Liver (tissue), 9 donors: ENCODE measurements around the gene ZNF71. TPM values are rescaled to one million over a fixed set of nuclear protein-coding genes. Genes with fewer than 3 reads are reported as not detected.

Experiments used
- DNase-seq: peaks from one replicate; pipeline ENCODE4 v3.0.0-alpha.2; 2017; ENCODE audit warnings: low spot score
- H3K27ac ChIP-seq, 2 donors: one replicate each; pipeline ENCODE4 v1.7.0; 2013; ENCODE audit warnings: inconsistent platforms in 2 of 2, low read length in 2 of 2, control low read depth in 1 of 2, low read depth in 1 of 2, mild to moderate bottlenecking in 1 of 2
- H3K27me3 ChIP-seq, 4 donors: one replicate each; pipeline versions ENCODE4 v1.6.1 to v1.7.0; 2013; ENCODE audit warnings: low read length in 3 of 4, inconsistent platforms in 1 of 4, mild to moderate bottlenecking in 1 of 4, moderate library complexity in 1 of 4; ENCODE audit not compliant: control insufficient read depth in 4 of 4, insufficient read depth in 4 of 4
- H3K36me3 ChIP-seq, 4 donors: one replicate each; pipeline versions ENCODE4 v1.6.1 to v1.7.0; 2013; ENCODE audit warnings: low read length in 3 of 4, mild to moderate bottlenecking in 3 of 4, low read depth in 1 of 4, moderate library complexity in 1 of 4; ENCODE audit not compliant: control insufficient read depth in 4 of 4, insufficient read depth in 3 of 4
- H3K4me1 ChIP-seq, 4 donors: one replicate each; pipeline versions ENCODE4 v1.6.1 to v1.7.0; 2013; ENCODE audit warnings: low read length in 3 of 4, mild to moderate bottlenecking in 3 of 4, moderate library complexity in 1 of 4; ENCODE audit not compliant: control insufficient read depth in 4 of 4, insufficient read depth in 4 of 4
- H3K4me3 ChIP-seq, 3 donors: one replicate each; pipeline versions ENCODE4 v1.6.1 to v1.7.0; 2013; ENCODE audit warnings: low read length in 3 of 3, control low read depth in 1 of 3, low read depth in 1 of 3, mild to moderate bottlenecking in 1 of 3
- H3K9ac ChIP-seq, 2 donors: one replicate each; pipeline ENCODE4 v1.7.0; 2013; ENCODE audit warnings: low read length in 2 of 2, mild to moderate bottlenecking in 2 of 2, moderate library complexity in 2 of 2, control low read depth in 1 of 2, low read depth in 1 of 2
- H3K9me3 ChIP-seq, 4 donors: one replicate each; pipeline versions ENCODE4 v1.6.1 to v1.7.0; 2013; ENCODE audit warnings: low read length in 3 of 4; ENCODE audit not compliant: control insufficient read depth in 4 of 4
- EGR1 ChIP-seq, 2 donors: IDR thresholded peaks; 2 replicates each; pipeline ENCODE4 v1.6.1; 2016 to 2018; ENCODE audit warnings: antibody characterized with exemption in 2 of 2, low read depth in 2 of 2
- FOXA1 ChIP-seq: IDR thresholded peaks from 2 replicates; pipeline ENCODE4 v1.6.1; 2016; ENCODE audit warnings: antibody characterized with exemption
- FOXA2 ChIP-seq: IDR thresholded peaks from 2 replicates; pipeline ENCODE4 v1.6.1; 2016; ENCODE audit warnings: antibody characterized with exemption
- GABPA ChIP-seq, 2 donors: IDR thresholded peaks in 1 of 2; conservative IDR thresholded peaks in 1 of 2; 2 replicates each; pipeline ENCODE4 v1.6.1; 2016; ENCODE audit warnings: antibody characterized with exemption in 2 of 2, mild to moderate bottlenecking in 1 of 2, moderate library complexity in 1 of 2
- HNF4A ChIP-seq, 2 donors: conservative IDR thresholded peaks; 2 replicates each; pipeline ENCODE4 v1.6.1; 2016; ENCODE audit warnings: antibody characterized with exemption in 2 of 2, mild to moderate bottlenecking in 2 of 2
- HNF4G ChIP-seq: IDR thresholded peaks from 2 replicates; pipeline ENCODE4 v1.6.1; 2016; ENCODE audit warnings: antibody characterized with exemption
- JUND ChIP-seq, 2 donors: IDR thresholded peaks; 2 replicates each; pipeline ENCODE4 v1.6.1; 2016; ENCODE audit warnings: antibody characterized with exemption in 2 of 2
- NR2F2 ChIP-seq: IDR thresholded peaks from 2 replicates; pipeline ENCODE4 v1.6.1; 2016; ENCODE audit warnings: antibody characterized with exemption
- RAD21 ChIP-seq, 2 donors: IDR thresholded peaks; 2 replicates each; pipeline ENCODE4 v1.6.1; 2016; ENCODE audit warnings: antibody characterized with exemption in 2 of 2, mild to moderate bottlenecking in 2 of 2
- RXRA ChIP-seq, 2 donors: IDR thresholded peaks; 2 replicates each; pipeline ENCODE4 v1.6.1; 2017 to 2018; ENCODE audit warnings: antibody characterized with exemption in 2 of 2, mild to moderate bottlenecking in 1 of 2
- TAF1 ChIP-seq: conservative IDR thresholded peaks from 2 replicates; pipeline ENCODE4 v1.6.1; 2016; ENCODE audit warnings: antibody characterized with exemption, mild to moderate bottlenecking
- YY1 ChIP-seq: IDR thresholded peaks from 2 replicates; pipeline ENCODE4 v1.6.1; 2016; ENCODE audit warnings: antibody characterized with exemption, mild to moderate bottlenecking
- WGBS: extraction: QIAGEN DNeasy Blood & Tissue Kit; methylation state at CpG from one replicate; pipeline ENCODE4 v1.1.7; 2013; 5-methylcytosine and 5-hydroxymethylcytosine counted together
- polyA plus RNA-seq, 2 donors: library from polyadenylated mRNA; stranded (reverse) in 1 of 2; unstranded in 1 of 2; fragments of 200-250 nt in 1 of 2; fragments of >200 nt in 1 of 2; fragmentation: Nextera tagmentation in 1 of 2; extraction: Ambion mirVana in 1 of 2; gene quantifications; one replicate each; pipeline versions ENCODE4 v1.2.1 to v1.2.3, GENCODE V29; 2013 to 2015
- total RNA-seq, 2 donors: library from RNA; depleted of rRNA; stranded (reverse); fragments of >200 nt; gene quantifications; one replicate each; pipeline ENCODE4 v1.2.3, GENCODE V29; 2014
- TF ChIP-seq, protein P1 (sequence below): IDR thresholded peaks from 2 replicates; pipeline ENCODE4 v1.6.1; 2016; ENCODE audit warnings: antibody characterized with exemption
- TF ChIP-seq, protein P2 (sequence below): IDR thresholded peaks from 2 replicates; pipeline ENCODE4 v1.6.1; 2016; ENCODE audit warnings: antibody characterized with exemption, mild to moderate bottlenecking
- TF ChIP-seq, protein P3 (sequence below): fragments of 150-350 bp; IDR thresholded peaks from 2 replicates; pipeline ENCODE4 v1.5.1; 2017; ENCODE audit warnings: improper control_type of control experiment, low read depth, low read length; ENCODE audit not compliant: missing input control
- TF ChIP-seq, protein P4 (sequence below): IDR thresholded peaks from 2 replicates; pipeline ENCODE4 v1.6.1; 2016; ENCODE audit warnings: antibody characterized with exemption
- TF ChIP-seq, protein P5 (sequence below): IDR thresholded peaks from 2 replicates; pipeline ENCODE4 v1.6.1; 2016; ENCODE audit warnings: antibody characterized with exemption
- donor health status: healthy.
- donor health status: healthy.
- donor health status: healthy.
- donor health status: healthy.
- donor health status: healthy.

Gene ZNF71
- total and polyA plus RNA-seq, 4 donors = 0.46 to 3.4 (median 1.8) TPM

DNA sequence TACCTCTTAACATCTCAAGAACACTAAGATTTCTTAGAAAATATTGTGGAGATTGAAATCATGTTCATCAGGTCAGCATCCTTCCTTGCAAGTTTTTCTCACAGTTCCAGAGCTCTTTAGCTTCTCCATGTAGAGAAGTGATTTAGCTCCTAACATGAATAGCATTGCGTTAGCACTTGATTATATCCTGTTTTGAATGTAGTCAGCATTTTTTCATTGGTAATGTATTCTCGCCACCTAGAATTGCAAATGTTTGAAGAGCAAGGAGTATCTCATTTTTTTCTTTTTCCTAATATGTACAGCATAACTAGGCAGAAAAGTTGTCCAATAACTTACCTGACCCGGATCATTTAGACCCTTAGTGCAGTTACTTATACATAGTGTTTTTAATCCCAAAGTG, 21.2 kb upstream of the ZNF71 start (continued):
- TF ChIP-seq, protein P1, sequence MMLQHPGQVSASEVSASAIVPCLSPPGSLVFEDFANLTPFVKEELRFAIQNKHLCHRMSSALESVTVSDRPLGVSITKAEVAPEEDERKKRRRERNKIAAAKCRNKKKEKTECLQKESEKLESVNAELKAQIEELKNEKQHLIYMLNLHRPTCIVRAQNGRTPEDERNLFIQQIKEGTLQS = no peak
- no peak for TF ChIP-seq FOXA1

DNA sequence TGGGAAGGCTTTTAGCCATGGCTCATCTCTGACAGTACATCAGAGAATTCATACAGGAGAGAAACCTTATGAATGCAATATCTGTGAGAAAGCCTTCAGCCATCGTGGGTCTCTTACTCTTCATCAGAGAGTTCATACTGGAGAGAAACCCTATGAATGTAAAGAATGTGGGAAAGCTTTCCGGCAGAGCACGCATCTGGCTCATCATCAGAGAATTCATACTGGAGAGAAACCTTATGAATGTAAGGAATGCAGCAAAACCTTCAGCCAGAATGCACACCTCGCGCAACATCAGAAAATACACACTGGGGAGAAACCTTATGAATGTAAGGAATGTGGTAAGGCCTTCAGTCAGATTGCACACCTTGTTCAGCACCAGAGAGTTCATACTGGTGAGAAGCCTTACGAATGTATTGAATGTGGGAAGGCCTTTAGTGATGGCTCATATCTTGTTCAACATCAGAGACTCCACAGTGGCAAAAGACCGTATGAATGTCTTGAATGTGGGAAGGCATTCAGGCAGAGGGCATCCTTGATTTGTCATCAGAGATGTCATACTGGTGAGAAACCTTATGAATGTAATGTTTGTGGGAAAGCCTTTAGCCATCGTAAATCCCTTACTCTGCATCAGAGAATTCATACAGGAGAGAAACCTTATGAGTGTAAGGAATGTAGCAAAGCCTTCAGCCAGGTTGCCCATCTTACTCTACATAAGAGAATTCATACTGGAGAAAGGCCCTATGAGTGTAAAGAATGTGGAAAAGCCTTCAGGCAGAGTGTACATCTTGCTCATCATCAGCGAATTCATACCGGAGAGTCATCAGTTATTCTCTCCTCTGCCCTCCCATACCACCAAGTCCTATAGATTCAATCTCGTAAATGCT, 17.1 kb upstream of the ZNF71 start:
- WGBS = 98% methylated on average over 11 of the region's 11 CpGs
- H3K4me3 ChIP-seq = peak overlapping the region in 2 of 3 donors; percentile 59 to 83
- no peak overlapping the region for H3K27ac ChIP-seq
- no peaks in the 10 kb centered on the region for H3K27me3 ChIP-seq
- no peak overlapping the region for H3K9ac ChIP-seq
- peaks cover 47 to 100% (median 81%) of the 10 kb centered on the region in 4 donors for H3K9me3 ChIP-seq
- H3K4me1 ChIP-seq = no peaks in the 10 kb centered on the region
- H3K36me3 ChIP-seq = peaks cover 8 to 48% (median 46%) of the 10 kb centered on the region in 4 donors
- DNase-seq = no peak
- no peak for TF ChIP-seq GABPA (IDR thresholded peaks at IDR 0.05 in 1 of 2, conservative IDR thresholded peaks at IDR 0.05 in 1 of 2)
- no peak for TF ChIP-seq JUND (IDR thresholded peaks at IDR 0.05)
- TF ChIP-seq, protein P2, sequence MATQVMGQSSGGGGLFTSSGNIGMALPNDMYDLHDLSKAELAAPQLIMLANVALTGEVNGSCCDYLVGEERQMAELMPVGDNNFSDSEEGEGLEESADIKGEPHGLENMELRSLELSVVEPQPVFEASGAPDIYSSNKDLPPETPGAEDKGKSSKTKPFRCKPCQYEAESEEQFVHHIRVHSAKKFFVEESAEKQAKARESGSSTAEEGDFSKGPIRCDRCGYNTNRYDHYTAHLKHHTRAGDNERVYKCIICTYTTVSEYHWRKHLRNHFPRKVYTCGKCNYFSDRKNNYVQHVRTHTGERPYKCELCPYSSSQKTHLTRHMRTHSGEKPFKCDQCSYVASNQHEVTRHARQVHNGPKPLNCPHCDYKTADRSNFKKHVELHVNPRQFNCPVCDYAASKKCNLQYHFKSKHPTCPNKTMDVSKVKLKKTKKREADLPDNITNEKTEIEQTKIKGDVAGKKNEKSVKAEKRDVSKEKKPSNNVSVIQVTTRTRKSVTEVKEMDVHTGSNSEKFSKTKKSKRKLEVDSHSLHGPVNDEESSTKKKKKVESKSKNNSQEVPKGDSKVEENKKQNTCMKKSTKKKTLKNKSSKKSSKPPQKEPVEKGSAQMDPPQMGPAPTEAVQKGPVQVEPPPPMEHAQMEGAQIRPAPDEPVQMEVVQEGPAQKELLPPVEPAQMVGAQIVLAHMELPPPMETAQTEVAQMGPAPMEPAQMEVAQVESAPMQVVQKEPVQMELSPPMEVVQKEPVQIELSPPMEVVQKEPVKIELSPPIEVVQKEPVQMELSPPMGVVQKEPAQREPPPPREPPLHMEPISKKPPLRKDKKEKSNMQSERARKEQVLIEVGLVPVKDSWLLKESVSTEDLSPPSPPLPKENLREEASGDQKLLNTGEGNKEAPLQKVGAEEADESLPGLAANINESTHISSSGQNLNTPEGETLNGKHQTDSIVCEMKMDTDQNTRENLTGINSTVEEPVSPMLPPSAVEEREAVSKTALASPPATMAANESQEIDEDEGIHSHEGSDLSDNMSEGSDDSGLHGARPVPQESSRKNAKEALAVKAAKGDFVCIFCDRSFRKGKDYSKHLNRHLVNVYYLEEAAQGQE = no peak
- TF ChIP-seq, protein P3, sequence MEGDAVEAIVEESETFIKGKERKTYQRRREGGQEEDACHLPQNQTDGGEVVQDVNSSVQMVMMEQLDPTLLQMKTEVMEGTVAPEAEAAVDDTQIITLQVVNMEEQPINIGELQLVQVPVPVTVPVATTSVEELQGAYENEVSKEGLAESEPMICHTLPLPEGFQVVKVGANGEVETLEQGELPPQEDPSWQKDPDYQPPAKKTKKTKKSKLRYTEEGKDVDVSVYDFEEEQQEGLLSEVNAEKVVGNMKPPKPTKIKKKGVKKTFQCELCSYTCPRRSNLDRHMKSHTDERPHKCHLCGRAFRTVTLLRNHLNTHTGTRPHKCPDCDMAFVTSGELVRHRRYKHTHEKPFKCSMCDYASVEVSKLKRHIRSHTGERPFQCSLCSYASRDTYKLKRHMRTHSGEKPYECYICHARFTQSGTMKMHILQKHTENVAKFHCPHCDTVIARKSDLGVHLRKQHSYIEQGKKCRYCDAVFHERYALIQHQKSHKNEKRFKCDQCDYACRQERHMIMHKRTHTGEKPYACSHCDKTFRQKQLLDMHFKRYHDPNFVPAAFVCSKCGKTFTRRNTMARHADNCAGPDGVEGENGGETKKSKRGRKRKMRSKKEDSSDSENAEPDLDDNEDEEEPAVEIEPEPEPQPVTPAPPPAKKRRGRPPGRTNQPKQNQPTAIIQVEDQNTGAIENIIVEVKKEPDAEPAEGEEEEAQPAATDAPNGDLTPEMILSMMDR = no peak

DNA sequence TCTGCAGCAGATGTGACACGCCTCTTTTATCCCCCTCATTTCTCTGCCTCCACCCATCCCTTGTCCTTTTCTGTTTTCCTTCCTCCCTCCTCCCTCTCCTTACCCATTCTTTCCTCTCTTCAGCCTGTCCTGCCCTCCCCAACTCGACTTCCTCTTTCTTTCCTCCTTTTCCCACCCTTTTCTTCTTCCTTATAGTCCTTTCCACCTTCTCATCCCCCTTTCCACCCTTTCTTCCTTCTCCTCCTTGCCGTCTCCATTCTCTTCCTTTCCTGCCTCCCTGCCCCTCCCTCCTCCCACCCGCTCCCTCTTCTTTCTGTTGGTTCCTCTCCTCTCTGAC, 688 bp upstream of the ZNF71 start:
- no peaks in the 10 kb centered on the region for H3K27me3 ChIP-seq
- 60% methylated on average over 4 of the region's 4 CpGs for WGBS
- TF ChIP-seq, protein P4, sequence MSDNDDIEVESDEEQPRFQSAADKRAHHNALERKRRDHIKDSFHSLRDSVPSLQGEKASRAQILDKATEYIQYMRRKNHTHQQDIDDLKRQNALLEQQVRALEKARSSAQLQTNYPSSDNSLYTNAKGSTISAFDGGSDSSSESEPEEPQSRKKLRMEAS = no peak
- no peak for TF ChIP-seq FOXA1
- no peak for TF ChIP-seq FOXA2
- TF ChIP-seq EGR1 (IDR thresholded peaks at IDR 0.05; ENCODE audit: low read depth in 2 of 2) = no peak
- TF ChIP-seq, protein P1 = no peak
- no peak for TF ChIP-seq YY1
- TF ChIP-seq HNF4A (conservative IDR thresholded peaks at IDR 0.05) = no peak
- no peak for TF ChIP-seq RXRA (IDR thresholded peaks at IDR 0.05)
- TF ChIP-seq GABPA (IDR thresholded peaks at IDR 0.05 in 1 of 2, conservative IDR thresholded peaks at IDR 0.05 in 1 of 2) = no peak
- TF ChIP-seq TAF1 = no peak
- no peak for TF ChIP-seq HNF4G
- TF ChIP-seq JUND (IDR thresholded peaks at IDR 0.05) = no peak
- TF ChIP-seq, protein P2 = no peak
- TF ChIP-seq NR2F2 = no peak
- no peak for TF ChIP-seq RAD21 (IDR thresholded peaks at IDR 0.05)
- TF ChIP-seq, protein P5, sequence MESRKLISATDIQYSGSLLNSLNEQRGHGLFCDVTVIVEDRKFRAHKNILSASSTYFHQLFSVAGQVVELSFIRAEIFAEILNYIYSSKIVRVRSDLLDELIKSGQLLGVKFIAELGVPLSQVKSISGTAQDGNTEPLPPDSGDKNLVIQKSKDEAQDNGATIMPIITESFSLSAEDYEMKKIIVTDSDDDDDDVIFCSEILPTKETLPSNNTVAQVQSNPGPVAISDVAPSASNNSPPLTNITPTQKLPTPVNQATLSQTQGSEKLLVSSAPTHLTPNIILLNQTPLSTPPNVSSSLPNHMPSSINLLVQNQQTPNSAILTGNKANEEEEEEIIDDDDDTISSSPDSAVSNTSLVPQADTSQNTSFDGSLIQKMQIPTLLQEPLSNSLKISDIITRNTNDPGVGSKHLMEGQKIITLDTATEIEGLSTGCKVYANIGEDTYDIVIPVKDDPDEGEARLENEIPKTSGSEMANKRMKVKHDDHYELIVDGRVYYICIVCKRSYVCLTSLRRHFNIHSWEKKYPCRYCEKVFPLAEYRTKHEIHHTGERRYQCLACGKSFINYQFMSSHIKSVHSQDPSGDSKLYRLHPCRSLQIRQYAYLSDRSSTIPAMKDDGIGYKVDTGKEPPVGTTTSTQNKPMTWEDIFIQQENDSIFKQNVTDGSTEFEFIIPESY = no peak
- H3K27ac ChIP-seq = no peak overlapping the region
- peaks cover 0 to 4% (median 2%) of the 10 kb centered on the region in 4 donors for H3K36me3 ChIP-seq
- DNase-seq = no peak
- H3K4me1 ChIP-seq = peaks cover 0 to 4% (median 2%) of the 10 kb centered on the region in 4 donors
- H3K9me3 ChIP-seq = peaks cover 19 to 41% (median 33%) of the 10 kb centered on the region in 4 donors
- H3K4me3 ChIP-seq = peak overlapping the region in 2 of 3 donors; percentile 65 to 90
- H3K9ac ChIP-seq = no peak overlapping the region
